Measurements from ENCODE around the gene BBS9.
"Not testable (repeated sequence)": the region's sequence is repeated elsewhere in the genome, so short reads cannot be mapped to it uniquely, and the experiment has no call there.

BBS9 gene

GRCh38 chr7:33449847-33450246 is 320.5 kb downstream of the BBS9 start:
- no peak for DNase-seq

GRCh38 chr7:33452805-33453502 is 323.6 kb downstream of the BBS9 start:
- DNase-seq, result no peak

DNA sequence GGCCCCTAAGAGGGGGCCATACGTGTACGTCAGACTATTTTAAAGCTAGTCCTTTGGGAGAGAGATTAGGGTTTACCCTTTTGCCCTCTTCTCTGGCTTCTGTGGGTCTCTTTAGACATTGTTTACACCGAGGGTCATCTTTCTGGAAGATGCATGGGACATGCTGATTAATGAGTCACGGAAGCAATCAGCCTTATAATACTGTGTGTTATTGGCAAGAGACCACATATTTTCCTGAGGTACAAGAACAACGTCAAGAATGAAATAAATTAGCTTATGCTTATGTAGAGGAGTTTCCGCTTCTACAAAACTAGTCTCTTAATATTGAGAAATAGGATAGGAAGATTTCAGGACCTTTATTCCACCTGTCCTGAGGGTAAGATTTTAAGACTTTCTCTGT is 327.7 kb downstream of the BBS9 start:
- DNase-seq, result no peak

GRCh38 chr7:33458581-33458980 is 329.2 kb downstream of the BBS9 start:
- no peak for DNase-seq

- DNase-seq, result peak; percentile 62
These were observed 330.0 kb downstream of the BBS9 start for GRCh38 chr7:33459340-33459751.

- DNase-seq, result no peak
These were observed 333.8 kb downstream of the BBS9 start for GRCh38 chr7:33463131-33463530.

DNA sequence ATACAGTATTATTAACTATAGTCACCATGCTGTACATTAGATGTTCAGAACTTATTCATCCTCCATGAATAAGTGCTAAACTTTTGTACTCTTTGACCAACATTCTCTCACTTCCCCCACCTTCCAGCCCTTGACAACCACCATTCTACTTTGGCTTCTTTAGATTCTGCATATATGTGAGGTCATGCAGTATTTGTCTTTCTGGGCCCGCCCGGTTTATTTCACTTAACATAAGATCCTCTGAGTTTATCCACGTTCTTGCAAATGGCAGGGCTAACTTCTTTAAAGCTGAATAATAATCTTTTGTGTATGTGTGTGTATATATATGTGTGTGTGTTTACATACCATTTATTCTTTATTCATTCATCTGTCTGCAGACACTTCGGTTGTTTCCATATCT is 336.8 kb downstream of the BBS9 start:
- DNase-seq, result no peak

- no peak for DNase-seq
These were observed 342.4 kb downstream of the BBS9 start for GRCh38 chr7:33471636-33472242.

DNA sequence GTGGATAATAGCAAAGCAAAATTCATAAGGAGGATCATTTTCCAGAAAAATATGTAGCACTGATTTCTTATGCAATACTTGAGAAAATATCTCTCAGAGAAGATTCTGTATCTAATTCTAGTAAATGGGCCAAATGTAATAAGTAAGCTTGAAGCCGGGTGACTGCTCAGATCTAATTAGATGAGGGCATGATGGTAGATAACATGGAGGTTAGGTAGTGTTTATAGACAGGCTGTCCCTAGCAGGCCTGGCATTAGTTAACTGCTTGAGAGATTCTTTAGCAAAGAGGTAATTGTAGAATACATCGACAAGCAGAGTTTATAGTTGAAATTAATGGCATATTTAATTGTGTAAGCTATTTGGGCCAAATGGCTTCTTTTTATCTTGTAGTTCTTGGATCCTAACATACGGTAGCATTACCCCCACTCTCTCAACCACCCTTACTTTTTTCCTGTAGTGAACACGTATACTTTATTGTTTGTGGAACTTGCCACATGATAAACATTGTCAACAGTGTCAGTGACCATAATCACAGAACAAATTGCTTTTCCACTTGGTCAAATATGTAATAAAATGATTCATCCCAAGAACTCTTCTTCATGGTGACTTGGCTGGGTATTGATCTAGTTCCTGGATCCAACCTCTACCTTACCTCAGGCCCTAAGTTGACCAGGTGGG is 343.1 kb downstream of the BBS9 start:
- DNase-seq, result no peak

GRCh38 chr7:33477719-33478480 is 348.5 kb downstream of the BBS9 start:
- no peak for DNase-seq

- not testable (repeated sequence) for DNase-seq
These were observed 355.1 kb downstream of the BBS9 start for GRCh38 chr7:33484476-33484875.

GRCh38 chr7:33485747-33486493 is 356.6 kb downstream of the BBS9 start:
- no peak for DNase-seq

DNA sequence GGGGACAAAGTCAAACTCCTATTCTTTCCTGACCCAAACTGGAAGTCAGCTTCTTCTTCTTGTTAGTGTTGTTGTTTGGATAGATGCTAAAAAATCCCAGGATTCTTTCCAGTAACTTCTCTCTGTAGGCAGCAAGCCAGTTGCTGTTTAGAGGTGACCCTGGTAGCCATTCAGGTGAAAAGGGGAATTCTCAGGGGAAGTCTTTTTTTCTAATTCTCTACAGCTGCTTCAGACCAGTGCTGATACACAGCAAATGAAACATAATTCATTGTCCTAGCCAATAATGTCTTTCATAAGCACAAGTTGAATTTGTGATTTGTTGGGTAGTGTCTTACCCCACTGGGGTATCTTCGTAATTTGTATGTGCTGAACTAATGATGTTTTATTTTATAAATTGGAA is 357.3 kb downstream of the BBS9 start:
- no peak for DNase-seq

DNA sequence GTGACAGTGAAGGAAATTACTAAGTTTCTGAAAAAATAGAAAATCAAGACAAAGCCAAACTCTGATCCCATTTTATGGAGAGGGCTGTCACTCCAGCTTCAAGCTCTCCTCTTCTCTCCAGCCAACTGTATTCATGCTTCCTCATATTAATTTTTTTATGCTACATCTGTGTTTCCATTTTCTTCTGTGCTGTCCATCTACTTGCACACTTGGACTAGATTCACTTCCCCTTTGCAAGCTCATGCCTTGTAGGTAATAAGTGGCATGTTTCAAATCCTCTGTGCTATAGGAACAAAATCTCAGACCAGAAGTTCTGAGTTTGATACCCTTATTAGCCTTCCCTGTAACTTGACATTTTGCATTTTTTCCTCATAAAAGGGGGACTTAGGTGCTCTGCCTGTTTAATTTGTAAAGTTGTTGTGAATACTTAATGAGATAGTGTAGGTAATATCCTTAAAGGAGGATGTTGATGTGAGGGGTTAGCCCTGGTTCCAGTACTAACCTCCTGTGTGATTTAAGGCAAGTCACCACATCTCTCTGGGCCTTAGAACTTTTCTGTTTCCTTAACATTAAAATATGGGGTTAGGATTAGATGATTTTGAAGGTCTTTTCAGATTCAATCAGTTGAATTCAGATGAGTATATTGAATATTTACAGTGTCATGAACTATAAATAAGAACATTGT is 358.8 kb downstream of the BBS9 start:
- no peak for DNase-seq

- peak; percentile 38 for DNase-seq
These were observed 365.1 kb downstream of the BBS9 start for GRCh38 chr7:33494474-33494873.

DNA sequence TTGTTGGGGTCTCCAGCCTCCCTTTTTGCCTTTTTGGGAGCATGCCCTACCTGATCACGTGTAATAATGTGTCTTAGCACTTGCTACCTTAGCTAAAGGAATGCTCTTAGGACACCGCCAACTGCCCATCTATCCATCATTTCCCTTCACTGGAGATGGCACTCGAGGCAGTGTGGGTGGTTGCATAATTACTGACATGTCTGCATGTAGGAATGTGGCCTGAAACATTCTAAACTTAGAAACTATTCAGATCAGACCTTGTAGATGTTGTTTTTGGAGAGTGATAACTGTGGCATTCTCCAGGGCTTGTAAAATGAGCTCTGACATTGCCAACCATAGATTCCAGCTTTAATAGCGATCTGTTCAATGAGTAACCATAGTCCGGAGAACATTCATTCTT is 365.8 kb downstream of the BBS9 start:
- DNase-seq, result no peak

DNA sequence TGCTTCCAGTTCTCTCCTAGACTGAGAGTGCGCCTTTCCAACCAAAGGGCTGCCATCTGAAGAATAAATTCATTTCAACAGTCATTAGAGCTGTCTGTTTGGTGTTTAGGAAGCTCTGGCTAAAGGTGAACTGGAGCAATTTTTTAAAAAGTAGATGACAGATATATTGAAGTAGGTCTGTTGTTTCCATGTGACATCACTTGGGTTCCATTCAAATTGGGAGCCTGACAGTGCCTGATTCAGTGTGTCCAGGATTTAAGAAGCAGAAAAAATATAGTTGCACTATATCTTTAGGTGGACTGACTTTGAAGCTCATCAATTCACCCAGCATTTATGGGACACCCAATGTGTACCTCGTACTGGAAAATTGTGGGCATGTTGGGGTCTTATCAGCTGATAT is 367.7 kb downstream of the BBS9 start:
- no peak for DNase-seq

- no peak for DNase-seq
These were observed 371.6 kb downstream of the BBS9 start for GRCh38 chr7:33500703-33501701.

DNA sequence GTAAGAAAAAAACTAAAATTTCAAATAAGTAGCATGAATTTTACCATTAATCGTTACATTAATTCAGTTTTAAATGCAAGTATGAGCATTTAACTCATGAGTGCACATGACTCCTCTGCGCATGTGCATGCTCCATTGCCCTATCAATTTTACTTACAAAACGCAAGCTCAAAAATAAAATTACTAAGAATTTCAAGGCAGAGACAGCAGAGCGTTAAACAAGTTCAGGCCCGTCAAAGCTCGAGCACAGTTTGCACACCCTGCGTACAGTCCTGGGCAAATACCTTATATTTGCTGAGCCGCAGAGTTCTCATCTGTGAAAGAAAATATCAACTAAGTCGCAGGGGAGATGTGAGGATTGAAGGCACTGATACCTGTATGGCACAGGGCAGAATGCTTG is 373.6 kb downstream of the BBS9 start:
- no peak for DNase-seq

DNA sequence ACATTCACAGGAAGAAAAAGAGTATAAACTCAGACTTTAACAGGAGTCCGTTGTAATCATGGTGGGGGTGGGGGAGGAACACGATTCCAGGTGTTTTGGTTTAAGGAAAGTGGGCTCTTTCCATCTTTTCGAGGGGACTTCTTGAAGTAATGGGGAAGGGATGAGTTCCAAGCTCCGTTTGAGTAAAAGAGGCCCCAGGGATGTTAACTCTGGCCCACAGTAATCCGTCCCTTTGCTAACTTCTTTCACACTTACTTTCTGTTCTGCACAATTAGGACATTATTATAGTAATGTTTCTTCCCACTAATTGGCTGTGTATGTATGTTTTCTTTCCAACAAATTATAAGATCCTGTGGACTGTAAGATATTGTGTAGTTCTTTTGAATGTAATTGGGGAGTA is 374.4 kb downstream of the BBS9 start:
- DNase-seq, result no peak

DNA sequence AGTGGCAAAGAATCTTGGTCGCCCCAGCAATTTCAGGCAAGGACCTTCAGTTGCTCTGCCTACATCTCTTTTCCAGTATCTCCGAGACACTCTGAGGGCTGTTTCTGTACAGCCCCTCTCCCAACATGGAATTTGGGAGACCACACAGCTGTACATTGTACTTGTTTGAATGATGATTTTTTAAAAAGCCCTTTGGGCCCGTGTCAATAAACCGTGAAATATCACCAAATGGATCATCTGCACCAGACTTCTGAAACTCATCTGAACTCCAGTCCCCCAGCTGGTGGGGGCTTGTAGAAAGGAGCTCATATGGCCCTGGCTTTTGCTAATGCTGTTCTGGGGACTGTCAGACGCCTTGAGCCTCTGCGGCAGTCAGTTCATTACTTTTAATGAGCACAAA is 374.9 kb downstream of the BBS9 start:
- no peak for DNase-seq
